ENCODE measurements around the gene IGHMBP2.

IGHMBP2 gene

DNA sequence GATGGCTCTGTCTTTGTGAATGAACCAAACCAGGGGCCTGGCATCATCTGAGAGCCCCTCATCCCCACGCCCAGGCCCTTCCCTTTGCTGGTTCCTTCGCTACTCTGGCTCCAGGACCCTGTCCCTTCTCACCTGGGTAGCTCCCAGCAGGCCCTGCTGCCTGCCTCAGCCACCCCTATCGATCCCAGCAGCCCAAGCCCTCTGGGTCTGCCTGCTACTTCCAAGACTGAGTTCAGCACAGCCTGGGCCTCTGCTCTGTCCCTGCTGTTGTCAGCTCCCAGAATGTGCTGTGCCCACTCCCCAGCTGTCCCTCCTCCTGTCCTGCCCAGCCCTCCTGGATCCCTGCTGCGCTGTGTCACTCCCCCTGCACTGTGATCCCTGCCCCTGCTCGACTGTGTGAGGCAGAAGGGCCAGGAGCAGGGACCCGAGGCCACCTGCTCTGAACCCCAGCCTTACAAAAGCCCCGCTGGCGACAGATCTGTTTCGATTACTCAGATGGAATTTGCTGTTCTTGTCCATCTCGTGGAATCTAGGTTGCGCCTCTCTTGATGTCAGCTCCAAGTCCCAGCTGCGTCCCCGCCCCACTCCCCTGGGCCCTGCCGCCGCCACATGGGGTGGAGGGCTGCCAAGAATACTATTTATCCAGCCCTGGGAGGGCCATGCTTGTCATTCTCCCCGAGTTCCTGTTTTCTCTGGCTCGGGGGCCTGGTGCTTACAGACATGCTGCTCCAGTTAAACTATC is 13.0 kb upstream of the IGHMBP2 start:
- no peak for DNase-seq (ENCODE audit: low read depth in 2 of 2)

- DNase-seq (ENCODE audit: low read depth in 2 of 2) = no peak
Observed at GRCh38 chr11:68891351-68891948, 12.2 kb upstream of the IGHMBP2 start.

- no peak for DNase-seq (ENCODE audit: low read depth in 2 of 2)
Observed at GRCh38 chr11:68892576-68892975, 11.1 kb upstream of the IGHMBP2 start.

- DNase-seq (ENCODE audit: low read depth in 2 of 2) = no peak
Observed at GRCh38 chr11:68893282-68893681, 10.4 kb upstream of the IGHMBP2 start.

DNA sequence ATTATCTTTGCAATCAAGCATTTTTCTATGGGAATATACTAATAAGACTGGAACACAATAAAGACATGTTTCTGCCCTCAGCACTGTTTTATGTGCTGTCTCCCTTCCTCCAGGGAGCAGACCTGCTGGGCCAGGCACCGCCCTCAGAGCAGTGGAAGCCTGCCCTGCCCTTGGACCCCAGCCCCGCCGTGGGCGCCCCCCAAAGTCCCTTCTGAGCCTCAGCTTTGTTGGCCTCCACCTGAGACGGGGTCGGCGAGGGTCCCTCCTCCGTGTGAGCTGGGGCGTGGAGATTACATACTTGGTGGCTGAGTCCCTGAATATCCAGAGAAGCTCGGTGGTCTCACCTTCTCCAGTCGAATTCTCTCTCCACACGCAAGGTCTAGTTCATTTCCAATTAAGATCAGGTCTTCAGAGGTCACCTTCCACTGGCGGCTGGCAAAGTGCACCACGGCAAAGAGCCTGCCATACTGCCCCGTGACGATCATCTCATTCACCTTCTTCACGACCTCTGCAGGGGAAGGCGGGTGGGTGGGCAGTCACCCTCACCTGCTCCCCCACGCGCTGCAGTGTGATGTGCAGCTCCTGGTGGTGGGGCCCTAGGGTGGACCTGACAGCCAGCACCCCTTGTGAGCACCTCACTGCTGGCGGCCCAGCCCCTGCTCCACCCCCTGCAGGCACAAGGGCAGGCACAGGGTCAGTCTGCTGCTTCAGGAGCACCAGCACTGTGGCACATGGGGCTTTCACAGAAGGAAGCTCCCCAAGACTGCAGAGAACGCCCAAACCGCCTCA is 7.3 kb upstream of the IGHMBP2 start:
- DNase-seq (ENCODE audit: low read depth in 2 of 2) = no peak

GRCh38 chr11:68897441-68897840 is 6.2 kb upstream of the IGHMBP2 start:
- no peak for DNase-seq (ENCODE audit: low read depth in 2 of 2)

GRCh38 chr11:68900835-68901381 is 2.8 kb upstream of the IGHMBP2 start:
- DNase-seq (ENCODE audit: low read depth in 2 of 2) = no peak

GRCh38 chr11:68904248-68904847 is 657 bp downstream of the IGHMBP2 start:
- no peak for DNase-seq (ENCODE audit: low read depth in 2 of 2)

- no peak for DNase-seq (ENCODE audit: low read depth in 2 of 2)
Observed at GRCh38 chr11:68905421-68906360, 2.0 kb downstream of the IGHMBP2 start.

GRCh38 chr11:68908273-68908672 is 4.6 kb downstream of the IGHMBP2 start:
- no peak for DNase-seq (ENCODE audit: low read depth in 2 of 2)

DNA sequence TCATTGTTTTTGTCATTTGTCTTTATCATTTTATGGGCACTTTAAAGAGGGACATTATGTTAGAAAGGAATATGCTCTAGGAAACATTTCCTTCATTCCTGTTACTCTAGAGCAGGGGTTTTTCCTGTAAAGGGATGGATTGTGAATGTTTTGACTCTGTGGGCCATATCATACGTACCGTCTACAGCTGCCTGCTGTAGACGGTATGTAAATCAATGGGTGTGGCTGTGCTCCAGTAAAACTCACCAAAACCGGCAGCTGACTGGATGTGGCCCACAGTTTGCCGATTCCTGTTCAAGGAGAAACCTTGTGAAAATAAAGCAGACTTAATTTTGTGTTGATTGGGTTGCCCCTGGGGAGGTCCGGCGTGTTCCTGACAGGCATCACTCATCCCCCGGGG is 7.3 kb downstream of the IGHMBP2 start:
- DNase-seq (ENCODE audit: low read depth in 2 of 2) = no peak

- DNase-seq (ENCODE audit: low read depth in 2 of 2) = no peak
Observed at GRCh38 chr11:68911731-68912130, 8.0 kb downstream of the IGHMBP2 start.

DNA sequence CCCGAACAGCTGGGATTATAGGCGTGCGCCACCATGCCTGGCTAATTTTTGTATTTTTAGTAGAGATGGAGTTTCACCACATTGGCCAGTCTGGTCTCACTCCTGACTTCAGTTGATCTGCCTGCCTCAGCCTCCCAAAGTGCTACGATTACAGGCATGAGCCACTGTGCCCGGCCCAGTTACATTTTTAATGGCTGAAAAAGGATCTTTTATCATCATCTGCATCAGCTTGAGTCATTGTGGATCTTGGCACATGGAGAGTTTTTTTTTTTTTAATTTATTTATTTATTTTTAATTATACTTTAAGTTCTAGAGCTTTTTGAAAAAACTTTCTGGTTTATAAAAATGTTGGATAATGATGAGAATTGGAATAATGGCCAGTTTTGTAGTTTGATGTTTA is 8.6 kb downstream of the IGHMBP2 start:
- DNase-seq (ENCODE audit: low read depth in 2 of 2) = no peak

DNA sequence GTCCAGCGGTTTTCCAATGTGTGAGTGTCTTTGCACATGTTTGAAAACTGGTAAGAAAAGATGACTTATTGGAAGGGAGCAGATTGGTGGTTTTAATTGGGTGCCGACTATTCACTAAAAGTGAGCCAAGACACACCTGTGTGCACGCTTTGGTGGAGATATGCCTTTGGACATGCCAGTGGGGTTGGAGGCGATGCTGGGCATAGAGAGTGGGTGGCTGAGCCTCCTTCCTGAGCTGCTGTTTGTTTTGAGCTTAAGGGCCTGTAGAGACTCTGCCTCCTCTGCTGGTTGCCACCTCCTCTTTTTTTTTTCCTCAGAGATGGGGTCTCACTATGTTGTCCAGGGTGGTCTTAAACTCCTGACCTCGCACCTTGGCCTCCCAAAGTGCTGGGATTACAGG is 9.5 kb downstream of the IGHMBP2 start:
- no peak for DNase-seq (ENCODE audit: low read depth in 2 of 2)

DNA sequence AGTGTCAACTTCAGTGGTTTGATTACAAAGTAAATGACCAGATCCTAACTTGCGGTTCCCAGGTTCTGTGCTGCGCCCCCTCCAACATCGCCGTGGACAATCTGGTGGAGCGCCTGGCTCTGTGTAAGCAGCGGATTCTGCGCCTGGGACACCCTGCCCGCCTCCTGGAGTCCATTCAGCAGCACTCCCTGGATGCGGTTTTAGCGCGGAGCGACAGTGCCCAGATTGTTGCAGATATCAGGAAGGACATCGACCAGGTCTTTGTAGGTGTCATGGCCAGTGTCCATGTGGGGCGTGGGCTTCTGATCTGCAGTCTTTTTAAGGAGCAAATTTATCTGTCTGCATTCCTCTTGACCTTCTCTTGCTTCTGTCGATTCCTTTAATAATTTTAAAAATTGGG is 11.1 kb downstream of the IGHMBP2 start:
- DNase-seq (ENCODE audit: low read depth in 2 of 2) = no peak

GRCh38 chr11:68916439-68916838 is 12.7 kb downstream of the IGHMBP2 start:
- no peak for DNase-seq (ENCODE audit: low read depth in 2 of 2)

- no peak for DNase-seq (ENCODE audit: low read depth in 2 of 2)
Observed at GRCh38 chr11:68923614-68924013, 19.9 kb downstream of the IGHMBP2 start.

DNA sequence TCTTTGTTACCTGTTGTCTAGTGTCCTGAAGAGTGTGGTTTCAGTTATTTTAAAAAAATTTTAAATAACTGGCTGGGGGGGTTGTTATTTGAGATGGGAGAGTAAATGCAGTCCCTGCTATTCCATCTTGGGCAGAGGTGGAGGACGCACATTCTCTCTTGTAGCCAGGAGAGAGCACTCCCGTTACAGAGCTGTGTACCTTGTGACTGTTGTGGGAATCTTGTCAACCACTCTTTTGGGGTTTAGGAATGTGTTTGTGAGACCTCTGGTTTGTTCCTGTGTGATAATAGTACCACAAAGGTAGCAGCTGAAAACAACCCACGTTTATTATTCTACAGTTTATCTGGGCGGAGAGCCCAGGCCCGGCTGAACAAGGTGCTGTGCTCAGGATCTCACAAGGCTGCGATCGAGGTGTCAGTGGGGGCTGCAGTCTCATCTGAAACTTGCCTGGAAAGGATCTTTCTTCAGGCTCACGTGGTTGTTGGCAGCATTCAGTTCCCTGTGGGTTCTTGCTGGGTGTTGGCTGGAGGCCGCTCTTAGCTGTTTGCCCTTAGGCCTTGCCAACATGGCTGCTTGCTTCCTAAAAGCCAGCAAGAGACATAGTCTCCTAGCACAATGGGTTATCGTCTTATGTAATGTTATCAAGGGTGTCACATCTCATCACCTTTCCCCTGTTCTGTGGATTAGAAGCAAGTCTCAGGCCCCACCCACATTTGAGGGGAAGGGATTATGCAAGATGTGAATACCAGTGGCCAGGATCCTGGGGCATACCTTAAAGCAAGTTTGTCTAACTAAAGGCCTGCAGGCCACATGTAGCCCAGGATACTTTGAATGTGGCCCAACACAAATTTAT is 20.6 kb downstream of the IGHMBP2 start:
- DNase-seq (ENCODE audit: low read depth in 2 of 2) = no peak

GRCh38 chr11:68925611-68926010 is 21.9 kb downstream of the IGHMBP2 start:
- DNase-seq (ENCODE audit: low read depth in 2 of 2) = no peak

Data from stimulated activated CD4-positive, alpha-beta T cell treated with anti-CD3 and anti-CD28 coated beads, Interleukin-1b, Interleukin-23, amount 100 ng/mL, for 1 hour (primary cell).